OCI-LY3 (cell line): ENCODE data around the gene LIN28A.

Source experiments
- EZH2phosphoT487 ChIP-seq: fragments of 200-600 bp; shearing (Covaris generic); IDR thresholded peaks from 2 replicates; pipeline ENCODE4 v1.6.1; 2018; ENCODE audit warnings: antibody characterized with exemption, mixed run types, low read depth
- TF ChIP-seq, protein P1 (sequence below): fragments of 200-600, 300-600 bp; sonication (generic); IDR thresholded peaks from 2 replicates; pipeline ENCODE4 v1.5.1; 2014; ENCODE audit warnings: antibody characterized with exemption, low read length, low read depth

DNA sequence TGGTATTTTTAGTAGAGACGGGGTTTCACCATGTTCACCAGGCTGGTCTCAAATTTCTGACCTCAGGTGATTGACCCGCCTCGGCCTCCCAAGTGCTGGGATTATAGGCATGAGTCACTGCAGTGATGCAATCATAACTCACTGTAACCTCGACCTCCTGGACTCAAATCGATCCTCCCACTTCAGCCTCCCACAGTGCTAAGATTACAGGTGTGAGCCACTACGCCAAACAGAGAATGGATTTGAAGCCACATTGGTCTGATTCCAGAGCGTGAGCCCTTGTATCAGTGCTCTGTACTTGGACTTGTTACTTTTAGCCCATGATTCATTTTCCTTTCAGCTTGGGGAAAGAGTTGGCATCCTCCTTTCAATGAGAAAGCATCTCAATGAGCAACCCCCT, 23.2 kb upstream of the LIN28A start:
- TF ChIP-seq, protein P1, sequence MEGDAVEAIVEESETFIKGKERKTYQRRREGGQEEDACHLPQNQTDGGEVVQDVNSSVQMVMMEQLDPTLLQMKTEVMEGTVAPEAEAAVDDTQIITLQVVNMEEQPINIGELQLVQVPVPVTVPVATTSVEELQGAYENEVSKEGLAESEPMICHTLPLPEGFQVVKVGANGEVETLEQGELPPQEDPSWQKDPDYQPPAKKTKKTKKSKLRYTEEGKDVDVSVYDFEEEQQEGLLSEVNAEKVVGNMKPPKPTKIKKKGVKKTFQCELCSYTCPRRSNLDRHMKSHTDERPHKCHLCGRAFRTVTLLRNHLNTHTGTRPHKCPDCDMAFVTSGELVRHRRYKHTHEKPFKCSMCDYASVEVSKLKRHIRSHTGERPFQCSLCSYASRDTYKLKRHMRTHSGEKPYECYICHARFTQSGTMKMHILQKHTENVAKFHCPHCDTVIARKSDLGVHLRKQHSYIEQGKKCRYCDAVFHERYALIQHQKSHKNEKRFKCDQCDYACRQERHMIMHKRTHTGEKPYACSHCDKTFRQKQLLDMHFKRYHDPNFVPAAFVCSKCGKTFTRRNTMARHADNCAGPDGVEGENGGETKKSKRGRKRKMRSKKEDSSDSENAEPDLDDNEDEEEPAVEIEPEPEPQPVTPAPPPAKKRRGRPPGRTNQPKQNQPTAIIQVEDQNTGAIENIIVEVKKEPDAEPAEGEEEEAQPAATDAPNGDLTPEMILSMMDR: no peak
- TF ChIP-seq EZH2phosphoT487: no peak
